ENCODE results near the gene MLPH.

GRCh38 chr2:237541243-237541642 lies 54.2 kb downstream of the MLPH start:
- TF ChIP-seq, protein P1, sequence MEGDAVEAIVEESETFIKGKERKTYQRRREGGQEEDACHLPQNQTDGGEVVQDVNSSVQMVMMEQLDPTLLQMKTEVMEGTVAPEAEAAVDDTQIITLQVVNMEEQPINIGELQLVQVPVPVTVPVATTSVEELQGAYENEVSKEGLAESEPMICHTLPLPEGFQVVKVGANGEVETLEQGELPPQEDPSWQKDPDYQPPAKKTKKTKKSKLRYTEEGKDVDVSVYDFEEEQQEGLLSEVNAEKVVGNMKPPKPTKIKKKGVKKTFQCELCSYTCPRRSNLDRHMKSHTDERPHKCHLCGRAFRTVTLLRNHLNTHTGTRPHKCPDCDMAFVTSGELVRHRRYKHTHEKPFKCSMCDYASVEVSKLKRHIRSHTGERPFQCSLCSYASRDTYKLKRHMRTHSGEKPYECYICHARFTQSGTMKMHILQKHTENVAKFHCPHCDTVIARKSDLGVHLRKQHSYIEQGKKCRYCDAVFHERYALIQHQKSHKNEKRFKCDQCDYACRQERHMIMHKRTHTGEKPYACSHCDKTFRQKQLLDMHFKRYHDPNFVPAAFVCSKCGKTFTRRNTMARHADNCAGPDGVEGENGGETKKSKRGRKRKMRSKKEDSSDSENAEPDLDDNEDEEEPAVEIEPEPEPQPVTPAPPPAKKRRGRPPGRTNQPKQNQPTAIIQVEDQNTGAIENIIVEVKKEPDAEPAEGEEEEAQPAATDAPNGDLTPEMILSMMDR (IDR thresholded peaks at IDR 0.05 in 8 of 11, conservative IDR thresholded peaks at IDR 0.05 in 3 of 11) = no peak
- TF ChIP-seq POLR2A (IDR thresholded peaks at IDR 0.05) = no peak
